Gastrocnemius medialis (tissue), 4 donors: ENCODE measurements around the gene SCML1.

Experiments used
- POLR2A ChIP-seq, 2 donors: fragments of 450-650 bp; IDR thresholded peaks; one replicate each; pipeline ENCODE4 v1.6.1; 2017; ENCODE audit warnings: antibody characterized with exemption in 2 of 2, mild to moderate bottlenecking in 2 of 2, moderate library complexity in 2 of 2
- TF ChIP-seq, protein P1 (sequence below), 5 experiments: fragments of 450-650 bp in 3 of 5; fragments of 200-600 bp in 2 of 5; sonication (generic) in 2 of 5; IDR thresholded peaks in 4 of 5; conservative IDR thresholded peaks in 1 of 5; 1 replicate in 4 of 5; 2 replicates in 1 of 5; pipeline ENCODE4 v1.5.1; 2016 to 2019; ENCODE audit warnings: antibody characterized with exemption in 5 of 5, mild to moderate bottlenecking in 3 of 5, moderate library complexity in 3 of 5

- TF ChIP-seq, protein P1, sequence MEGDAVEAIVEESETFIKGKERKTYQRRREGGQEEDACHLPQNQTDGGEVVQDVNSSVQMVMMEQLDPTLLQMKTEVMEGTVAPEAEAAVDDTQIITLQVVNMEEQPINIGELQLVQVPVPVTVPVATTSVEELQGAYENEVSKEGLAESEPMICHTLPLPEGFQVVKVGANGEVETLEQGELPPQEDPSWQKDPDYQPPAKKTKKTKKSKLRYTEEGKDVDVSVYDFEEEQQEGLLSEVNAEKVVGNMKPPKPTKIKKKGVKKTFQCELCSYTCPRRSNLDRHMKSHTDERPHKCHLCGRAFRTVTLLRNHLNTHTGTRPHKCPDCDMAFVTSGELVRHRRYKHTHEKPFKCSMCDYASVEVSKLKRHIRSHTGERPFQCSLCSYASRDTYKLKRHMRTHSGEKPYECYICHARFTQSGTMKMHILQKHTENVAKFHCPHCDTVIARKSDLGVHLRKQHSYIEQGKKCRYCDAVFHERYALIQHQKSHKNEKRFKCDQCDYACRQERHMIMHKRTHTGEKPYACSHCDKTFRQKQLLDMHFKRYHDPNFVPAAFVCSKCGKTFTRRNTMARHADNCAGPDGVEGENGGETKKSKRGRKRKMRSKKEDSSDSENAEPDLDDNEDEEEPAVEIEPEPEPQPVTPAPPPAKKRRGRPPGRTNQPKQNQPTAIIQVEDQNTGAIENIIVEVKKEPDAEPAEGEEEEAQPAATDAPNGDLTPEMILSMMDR (IDR thresholded peaks at IDR 0.05 in 4 of 5, conservative IDR thresholded peaks at IDR 0.05 in 1 of 5), result no peak
- no peak for TF ChIP-seq POLR2A (IDR thresholded peaks at IDR 0.05)
Measured at GRCh38 chrX:17721715-17722114, 15.6 kb upstream of the SCML1 start.
